HG02938 (cell line): ENCODE measurements around the gene DAZAP1.

Source experiments
- ATAC-seq: cut with Tn5 transposase; IDR thresholded peaks from one replicate; pipeline ENCODE4 v1.9.1; 2021; ENCODE audit warnings: mild to moderate bottlenecking, moderate library complexity; ENCODE audit not compliant: unreplicated experiment

The DAZAP1 gene

DNA sequence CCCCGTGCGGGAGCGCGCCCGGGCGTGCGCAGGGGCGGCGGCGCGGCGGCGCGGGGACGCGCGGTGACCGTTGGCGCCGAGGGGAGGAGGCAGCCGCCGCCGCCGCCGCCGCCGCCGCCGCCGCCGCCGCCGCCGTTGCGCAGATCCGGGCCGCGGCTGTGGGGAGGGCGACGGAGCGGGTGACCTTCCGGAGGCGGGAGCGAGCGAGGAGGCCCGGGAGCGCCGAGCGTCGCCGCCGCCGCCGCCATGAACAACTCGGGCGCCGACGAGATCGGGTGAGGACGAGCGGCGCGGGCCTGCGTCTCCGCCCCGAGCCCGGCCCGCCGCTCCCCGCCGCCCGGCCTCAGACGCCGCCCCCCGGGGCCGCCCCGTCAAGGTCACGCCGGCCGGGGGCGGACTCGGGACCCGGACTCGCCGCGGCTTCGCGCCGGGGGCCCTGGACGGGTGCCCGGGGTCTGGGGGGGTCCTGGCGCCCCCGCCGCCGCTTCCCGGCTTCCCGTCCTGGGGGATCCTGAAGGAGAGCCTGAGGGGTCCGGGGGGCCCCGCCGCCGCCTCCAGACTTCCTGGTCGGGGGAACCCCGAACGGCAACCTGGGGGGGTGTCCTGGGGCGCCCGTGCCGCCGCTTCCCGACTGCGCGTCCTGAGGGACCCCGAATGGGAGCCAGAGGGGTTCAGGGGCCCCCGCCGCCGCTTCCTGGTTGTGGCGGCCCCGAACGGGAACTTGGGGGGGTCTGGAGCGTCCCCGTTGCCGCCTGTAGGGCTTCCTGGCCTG lies at the start of gene DAZAP1:
Gene DAZAP1 (plus strand): TSS at position 59 of the 772 bp plus-strand sequence. CDS start 188 bp downstream, at position 247.
- ATAC-seq: peak; percentile 24

DNA sequence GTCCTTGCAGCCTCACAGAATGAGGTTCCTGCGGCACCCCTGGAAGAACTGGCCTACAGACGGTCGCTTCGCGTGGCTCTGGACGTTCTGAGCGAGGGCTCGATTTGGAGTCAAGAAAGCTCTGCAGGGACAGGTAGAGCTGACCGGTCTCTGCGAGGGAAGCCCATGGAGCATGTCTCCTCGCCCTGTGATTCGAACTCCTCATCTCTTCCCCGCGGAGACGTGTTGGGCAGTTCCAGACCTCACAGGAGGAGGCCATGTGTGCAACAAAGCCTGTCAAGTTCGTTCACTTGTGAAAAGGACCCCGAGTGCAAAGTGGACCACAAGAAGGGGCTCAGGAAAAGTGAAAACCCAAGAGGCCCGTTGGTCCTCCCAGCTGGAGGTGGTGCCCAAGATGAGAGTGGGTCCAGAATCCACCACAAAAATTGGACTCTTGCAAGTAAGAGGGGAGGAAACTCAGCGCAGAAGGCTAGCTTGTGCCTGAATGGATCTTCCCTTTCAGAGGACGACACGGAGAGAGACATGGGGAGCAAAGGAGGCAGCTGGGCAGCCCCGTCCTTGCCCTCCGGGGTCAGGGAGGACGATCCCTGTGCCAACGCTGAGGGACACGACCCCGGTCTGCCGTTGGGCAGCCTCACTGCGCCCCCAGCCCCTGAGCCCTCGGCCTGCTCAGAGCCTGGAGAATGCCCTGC lies 47.1 kb upstream of the DAZAP1 start:
- ATAC-seq: no peak

DNA sequence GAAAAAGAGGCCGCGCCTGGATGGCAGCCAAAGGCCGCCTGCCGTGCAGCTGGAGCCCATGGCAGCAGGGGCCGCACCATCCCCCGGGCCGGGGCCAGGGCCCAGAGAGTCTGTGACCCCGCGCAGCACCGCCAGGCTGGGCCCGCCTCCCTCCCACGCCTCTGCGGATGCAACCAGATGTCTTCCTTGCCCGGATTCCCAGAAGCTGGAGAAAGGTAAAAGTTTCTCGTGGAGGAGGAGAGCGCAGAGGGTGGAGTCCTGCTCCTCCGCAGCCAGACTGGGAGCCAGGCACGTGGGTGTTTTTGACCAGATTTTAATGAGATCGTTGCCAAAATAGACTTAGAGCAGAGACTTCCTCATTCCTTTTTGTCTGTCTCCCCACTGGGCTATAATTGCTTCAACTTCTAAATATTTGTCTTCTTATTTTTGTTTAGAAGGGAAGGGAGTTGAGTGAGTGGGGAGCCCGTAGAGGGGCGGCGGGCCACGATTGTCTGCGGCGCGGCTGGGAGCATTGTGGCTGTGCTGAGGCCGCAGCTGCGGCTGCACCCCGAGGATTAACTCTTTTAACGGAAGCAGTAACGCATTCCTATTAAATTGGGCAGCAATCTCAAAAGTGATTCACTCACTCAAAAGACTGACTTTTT lies 46.4 kb upstream of the DAZAP1 start:
- ATAC-seq: no peak

DNA sequence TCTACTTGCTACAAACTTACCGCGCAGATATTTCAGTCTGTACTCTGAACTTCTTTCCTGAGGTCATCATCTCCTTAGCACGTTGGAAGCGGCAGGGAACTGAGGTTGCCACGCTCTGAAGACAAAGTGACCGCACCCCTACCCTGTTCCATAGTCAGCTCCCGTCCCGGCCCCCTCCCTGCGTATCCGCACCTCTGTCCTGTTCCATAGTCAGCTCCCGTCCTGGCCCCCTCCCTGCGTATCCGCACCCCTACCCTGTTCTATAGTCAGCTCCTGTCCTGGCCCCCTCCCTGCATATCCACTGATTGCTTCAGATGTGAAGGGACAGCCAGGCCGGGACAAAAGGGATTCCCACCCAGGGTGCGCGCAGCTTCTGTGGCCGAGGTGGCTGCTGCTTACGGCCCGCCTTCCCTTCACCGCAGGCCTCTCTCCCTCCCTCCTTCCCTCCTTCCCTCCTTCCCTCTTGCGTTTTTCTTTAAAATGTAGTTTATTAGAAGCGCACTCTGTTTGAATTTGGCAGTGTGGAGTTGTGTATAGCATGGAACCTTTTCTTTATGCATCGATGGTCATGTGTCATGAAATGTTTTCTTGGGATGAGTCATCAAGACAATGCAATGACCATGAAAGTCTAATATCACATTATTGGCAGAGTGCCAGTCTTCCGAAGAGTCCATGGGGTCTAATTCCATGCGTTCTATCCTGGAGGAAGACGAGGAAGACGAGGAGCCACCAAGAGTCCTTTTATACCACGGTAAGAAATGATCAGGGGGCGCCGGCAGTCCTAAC lies 45.6 kb upstream of the DAZAP1 start:
- no peak for ATAC-seq

DNA sequence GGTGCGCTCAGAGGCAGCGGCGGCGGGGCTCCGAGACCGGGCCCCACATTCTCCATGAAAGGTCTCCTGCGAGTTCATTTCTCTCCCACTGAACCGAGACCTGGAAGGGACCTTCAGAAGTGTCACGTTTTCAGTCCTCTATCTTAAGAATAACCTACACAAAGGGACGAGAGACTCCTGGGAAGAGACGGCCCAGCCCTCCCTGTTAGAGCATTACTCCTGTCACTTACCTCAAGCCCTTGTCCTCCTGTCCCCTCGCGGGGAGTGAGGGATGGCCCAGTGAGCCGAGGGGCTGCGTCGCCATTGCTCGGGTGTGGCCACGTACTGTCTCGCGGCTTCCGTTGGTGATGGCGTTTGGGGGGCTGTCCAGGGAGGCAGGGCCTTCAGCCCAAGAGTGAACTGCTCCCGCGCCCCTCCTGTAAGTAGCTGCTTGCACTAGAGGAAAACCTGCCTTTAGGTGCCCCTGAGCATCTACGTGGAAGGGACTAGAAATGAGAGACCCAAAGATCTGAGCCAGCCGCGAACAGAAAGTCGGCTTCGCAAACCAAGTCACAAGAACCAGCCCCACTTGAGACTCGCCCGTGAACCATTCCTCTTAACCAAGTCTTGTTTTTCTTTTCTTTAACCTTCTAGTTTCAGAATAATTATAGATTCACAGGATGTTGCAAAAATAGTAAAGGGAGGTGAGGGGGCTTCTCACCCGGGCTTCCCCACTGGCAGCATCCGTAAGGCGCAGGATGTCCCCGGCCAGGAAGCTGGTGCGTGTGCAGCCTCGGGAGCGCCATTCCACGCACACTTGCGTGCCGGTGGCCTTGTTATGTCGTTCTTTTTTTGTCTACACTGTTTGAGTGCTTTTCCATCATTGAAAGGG lies 44.8 kb upstream of the DAZAP1 start:
- no peak for ATAC-seq

DNA sequence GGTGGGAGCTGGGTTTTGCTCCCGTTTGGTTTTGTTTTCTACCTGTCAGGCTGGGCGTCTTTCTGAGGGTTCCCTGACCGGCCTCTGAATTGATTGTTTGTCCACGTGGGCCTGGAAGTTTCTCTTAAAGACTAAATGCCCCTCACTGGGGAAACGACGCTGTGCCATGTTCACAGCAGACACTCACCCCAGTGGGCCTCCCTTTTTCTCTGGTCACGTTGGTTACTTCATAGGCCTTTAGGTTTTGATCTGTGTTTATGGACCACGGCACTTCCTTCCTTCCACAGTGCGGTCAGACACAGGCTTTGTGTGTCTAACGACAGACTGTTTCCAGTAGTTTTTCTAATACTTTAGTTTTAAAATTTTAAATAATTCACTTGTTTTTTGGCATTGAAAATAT lies 43.8 kb upstream of the DAZAP1 start:
- ATAC-seq: no peak

DNA sequence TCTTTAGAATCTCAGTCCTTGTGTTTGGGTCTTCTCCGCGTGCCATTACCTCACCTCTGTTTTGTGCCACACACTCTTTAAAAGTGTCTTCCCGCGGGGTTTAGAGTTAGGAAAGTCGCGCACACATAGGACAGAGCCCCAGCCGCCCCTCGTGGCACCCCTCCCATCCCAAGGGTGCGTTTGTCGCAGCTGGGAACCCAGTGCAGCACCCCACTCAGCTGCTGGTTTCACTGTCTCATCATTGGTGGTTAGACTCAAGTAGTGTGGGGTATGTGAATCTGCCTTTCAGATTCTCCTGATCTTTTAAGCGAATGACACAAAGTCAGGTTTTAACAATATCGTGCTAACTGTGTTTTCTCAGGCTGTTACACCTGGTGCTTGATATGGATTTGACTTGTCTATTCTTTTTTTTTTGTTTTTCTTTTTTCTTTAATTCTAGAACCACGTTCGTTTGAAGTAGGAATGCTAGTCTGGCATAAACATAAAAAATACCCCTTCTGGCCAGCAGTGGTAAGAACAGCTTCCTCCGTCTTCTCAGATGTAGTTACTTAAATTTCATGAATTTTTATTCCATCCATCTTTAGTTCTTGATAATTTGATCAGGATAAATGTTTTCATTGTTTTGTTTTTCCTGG lies 43.2 kb upstream of the DAZAP1 start:
- ATAC-seq: no peak

DNA sequence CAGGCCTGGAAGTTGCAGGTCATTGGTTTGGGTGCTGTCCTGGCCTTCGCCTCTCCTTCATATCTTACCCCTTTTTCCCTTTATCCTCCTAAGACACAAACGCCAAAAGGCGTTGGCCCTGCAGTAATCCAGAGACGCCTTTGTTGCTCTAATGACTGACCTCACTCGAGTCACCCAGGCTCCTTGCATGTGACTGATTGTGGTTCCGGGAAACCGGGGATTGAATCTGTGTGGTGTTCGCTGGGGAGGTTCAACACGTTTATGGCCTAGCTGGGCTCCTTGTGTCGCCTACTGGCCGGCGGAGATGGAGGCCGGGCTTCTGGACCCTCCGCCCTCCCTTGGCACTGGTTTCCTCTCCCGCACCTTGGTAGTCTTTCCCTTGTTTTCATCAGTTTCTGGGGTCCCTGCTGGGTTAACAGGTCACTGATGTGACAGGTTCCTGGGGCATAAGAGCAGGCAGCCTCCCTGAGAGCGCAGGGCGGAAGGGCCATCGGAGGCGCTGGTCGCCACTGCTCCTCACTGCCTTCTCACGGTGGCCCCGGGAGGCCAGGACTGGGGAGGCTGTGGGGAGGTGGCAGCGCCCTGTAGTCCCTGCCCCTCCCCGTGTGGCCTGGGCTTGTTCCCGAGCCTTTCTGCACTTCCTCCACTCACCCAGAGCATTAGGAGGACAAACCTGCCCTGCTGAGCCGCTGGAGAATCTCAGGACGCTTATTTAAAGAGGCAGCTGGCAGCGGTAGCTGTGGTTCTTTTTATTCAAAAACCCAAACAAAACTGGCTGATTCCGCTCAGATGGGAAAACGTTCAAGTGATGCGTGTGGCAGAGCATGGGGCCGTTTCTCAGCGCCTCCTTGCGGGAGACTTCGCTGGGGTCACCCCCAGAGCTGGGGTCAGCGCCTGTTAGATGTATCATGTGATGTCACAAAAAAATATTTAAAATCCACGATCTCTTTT lies 41.8 kb upstream of the DAZAP1 start:
- ATAC-seq: no peak

DNA sequence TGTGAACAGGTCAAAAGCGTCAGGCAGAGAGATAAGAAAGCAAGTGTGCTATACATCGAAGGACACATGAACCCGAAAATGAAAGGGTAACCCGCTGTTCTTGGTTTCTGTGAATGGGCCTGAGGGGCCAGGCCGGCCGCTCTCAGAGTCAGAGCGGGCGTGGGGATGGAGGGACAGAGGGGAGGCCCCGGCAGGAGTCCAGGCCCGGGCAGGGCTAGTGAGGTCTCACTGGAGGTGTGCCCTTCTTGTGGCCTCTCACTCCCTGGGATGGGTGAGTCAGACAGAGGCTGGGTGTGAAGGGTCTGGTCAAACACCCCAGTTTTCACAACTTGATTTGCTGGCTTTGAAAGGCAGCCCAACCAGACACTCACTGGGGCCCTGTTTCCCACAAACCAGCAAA lies 41.1 kb upstream of the DAZAP1 start:
- no peak for ATAC-seq

DNA sequence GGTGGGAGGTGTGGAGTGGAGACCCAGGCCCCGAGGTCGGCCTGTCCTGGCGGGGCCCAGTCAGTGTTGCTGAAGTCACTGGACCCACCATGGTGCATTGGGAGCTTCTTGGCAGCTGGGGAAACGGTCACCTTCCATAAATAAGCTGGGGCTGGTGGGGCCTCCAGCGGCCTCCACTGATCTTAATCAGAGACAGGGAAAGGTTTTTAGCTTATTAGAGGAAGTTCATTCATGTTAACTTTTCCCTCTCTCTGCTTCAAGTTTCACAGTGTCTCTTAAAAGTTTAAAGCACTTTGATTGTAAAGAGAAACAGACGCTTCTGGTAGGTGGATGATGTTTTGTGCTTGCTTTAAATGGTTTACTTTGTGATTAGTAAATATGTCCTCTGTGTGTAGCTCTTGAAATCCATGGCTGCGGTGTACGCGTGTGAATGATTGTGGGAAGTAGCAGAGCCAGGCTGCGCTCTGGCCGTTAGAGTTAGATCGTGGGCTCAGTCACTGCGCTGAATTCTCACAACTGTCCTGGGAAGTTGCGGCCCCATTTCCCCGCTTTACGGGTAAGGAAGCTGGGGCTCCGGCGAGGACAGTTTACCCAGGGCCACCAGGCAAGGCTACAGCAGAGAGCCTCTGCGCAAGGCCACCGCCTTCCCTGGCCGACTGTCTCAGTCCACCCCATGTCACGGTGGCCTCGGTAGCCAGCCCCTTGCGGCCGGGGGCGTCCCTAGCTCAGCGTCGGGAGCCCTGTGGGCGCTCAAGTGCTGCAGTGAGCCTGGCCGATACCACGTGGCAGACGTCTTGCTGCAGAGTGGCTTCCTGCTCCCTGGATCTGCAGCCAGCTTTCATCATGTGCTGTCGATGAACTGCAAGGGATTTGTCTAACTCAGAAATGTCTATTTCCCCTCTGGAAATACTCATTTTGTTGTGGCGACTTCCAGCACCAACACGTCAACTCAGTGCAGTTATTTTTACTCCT lies 40.2 kb upstream of the DAZAP1 start:
- ATAC-seq: no peak

DNA sequence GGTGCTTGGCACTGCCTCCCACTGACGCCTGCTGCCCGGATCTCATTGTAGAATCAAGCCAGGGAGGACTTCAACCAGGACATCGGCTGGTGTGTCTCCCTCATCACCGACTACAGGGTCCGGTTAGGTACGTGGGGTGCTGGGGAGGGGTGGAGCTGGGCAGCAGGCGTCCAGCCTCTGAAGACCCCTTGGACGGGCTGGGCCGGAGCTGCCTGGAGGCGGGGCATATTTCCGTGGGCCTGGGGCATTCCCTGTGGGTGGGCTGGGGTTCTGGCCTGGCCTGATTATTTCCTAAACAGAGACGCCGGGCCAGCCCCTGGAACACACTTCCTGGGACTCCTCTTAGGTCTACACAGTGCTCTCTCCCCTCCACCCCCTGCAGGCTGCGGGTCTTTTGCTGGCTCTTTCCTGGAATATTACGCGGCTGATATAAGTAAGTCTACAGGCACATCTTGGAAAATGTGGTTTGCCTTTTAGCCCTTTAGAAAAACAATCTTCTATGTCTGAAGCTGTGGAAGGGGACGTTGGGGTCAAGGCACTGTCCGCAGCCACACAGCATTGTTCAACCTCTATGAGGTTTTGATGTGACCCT lies 38.1 kb upstream of the DAZAP1 start:
- no peak for ATAC-seq

DNA sequence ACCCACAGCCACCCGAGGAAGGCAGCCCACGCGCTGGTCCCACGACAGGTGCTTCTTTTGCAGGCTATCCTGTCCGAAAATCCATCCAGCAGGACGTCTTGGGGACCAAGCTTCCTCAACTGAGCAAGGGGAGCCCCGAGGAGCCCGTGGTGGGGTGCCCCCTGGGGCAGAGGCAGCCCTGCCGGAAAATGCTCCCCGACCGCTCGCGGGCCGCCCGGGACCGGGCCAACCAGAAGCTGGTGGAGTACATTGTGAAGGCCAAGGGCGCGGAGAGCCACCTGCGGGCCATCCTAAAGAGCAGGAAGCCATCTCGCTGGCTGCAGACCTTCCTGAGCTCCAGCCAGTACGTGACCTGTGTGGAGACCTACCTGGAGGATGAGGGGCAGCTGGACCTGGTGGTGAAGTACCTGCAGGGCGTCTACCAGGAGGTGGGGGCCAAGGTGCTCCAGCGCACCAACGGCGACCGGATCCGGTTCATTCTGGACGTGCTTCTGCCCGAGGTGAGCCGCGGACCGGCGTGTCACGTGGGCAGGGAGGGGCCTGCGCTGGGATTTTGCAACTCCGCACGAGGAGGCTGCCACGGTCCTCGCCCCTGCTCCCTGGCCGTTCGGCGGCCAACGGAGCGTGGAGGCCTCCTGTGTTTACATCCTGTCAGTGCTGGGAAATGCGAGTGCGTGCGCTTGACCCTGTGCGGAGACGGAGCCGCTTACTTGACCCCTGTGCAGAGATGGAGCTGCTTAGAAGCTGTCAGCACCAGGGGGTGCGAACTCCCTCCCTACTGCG lies 36.6 kb upstream of the DAZAP1 start:
- no peak for ATAC-seq

DNA sequence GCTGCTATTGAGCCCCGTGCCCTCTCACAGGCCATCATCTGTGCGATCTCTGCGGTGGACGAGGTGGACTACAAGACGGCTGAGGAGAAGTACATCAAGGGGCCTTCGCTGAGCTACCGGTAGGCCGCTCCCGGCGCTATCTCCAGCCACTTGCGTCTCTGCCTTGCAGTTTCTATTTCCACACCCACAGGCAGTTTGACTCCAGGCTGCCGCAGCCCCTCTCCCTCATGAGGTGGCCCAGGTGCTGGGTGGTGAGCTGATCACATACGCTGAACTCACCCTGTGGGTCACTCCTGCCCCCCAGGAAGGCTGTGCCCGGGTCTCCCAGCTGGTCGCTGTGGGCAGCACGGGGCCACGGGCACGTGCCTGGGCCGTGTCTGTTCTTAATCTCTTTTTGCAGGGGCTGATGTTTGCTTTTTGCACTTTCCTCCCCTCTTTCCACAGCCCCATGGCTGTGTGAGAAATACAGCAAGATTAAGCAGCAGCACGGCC lies 34.3 kb upstream of the DAZAP1 start:
- ATAC-seq: no peak

DNA sequence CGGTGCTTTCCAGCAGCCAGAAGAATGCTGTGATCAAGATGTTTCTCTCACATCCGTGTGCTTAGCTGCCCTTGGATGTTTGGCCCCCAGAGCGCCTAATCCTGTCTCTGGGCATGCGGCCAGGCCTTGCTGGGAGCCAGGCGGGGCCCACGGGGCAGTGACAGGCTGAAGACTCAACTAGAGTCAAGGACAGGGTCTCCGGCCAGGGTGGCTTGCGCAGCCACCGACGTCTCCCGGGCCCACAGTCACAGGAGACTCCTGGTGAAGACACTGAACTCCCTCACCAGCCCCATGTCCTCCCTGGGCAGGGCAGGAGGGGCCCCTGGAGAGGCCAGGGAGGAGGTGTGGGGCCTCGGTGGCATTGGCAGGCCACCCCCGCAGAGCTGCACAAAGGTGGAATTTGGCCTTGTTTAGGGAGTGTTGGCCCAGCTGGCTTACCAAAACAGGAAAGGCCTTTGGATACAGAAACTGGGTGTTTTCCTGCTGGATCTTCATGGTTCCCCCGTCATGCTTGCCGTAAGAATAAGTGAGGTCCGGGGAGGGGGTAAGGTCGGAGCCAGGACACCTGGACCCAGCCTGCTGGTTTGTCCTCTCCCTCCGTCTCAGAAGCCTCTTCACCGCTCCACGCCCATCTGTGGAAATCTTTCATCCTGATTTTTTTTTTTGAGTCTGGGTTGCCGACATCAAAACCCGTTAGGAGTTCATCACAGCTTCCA lies 33.7 kb upstream of the DAZAP1 start:
- no peak for ATAC-seq

DNA sequence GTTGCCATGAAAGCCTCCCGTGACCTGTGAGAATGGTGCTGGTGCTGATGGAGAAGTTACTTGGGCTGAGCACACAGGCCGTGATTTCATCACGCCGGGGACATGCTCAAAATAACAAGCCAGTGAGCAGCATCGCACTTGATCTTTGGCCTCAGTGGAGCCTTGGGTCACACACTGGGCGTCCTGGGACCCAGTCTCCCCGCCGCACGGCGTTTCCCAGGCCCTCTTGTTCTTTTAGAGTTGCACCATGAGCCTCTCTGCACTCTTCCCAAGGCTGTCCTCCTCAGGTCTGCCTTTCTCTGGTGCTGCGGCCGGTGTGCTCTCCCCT lies 33.2 kb upstream of the DAZAP1 start:
- ATAC-seq: no peak

DNA sequence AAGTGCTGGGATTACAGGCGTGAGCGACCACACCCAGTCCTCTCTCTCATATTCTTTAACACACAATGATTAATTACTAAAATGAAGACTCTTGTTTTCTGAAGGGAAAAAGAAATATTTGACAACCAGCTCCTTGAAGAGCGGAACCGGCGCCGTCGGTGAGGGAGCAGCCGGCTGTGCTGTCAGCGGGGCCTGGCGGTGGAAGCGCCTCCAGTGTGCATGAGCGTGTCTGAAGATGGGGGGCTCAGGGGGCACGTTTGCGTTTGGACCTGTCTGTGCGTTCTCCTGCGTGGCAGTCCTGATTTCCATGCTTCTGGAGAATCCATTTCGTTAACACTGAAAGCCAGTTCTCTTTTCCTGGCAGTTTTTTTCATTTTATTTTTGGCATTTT lies 31.0 kb upstream of the DAZAP1 start:
- ATAC-seq: no peak
